ENCODE results near the gene MMADHC. TPM values are rescaled to one million over a fixed set of nuclear protein-coding genes. Genes with fewer than 3 reads are reported as not detected.

The MMADHC gene
- total RNA-seq, 2 experiments from 2014 or later = 142 to 143 TPM

DNA sequence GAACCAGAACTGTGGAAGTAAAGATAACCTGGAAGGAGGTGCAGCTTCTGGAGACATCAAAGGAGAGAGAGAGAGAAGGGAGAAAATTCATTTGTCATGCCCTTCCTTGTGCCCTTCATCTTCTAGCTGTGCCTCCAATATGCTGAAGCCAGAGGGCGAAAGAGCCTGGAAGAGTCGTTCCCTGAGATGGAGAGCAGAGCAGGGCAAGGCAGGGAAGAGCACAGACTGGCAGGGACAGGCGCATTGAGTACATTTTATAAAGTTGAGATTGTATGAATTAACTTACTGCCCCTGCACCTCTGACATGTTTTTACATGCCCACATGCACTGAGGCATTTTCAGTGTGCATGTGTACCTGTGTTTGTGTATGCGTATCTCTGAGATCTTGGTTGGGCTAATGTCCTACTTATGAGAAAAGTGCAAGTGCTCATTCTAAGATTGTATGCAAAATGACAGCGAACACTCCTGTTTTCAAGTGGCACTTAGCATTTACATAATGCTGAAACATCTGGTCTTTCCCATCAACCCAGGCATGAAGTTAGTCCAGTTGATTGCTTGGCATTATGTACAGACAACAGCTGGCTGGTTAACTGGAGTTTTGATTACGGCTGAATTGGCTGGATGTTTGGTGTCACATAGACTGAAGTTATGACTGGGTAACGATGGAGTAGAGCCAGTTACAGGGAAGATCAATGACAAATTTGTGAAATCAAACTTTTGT, 23.7 kb upstream of the MMADHC start:
- intact Hi-C loops (cut with micrococcal nuclease) = no loop called here
- DNase-seq = no peak
- Mint-ChIP-seq H3K4me1 (ENCODE audit: low read depth) (no peaks in the 10 kb centered on the region), H3K27ac (no peak overlapping the region), H3K36me3 (ENCODE audit: low read depth) (peaks cover 2% of the 10 kb centered on the region), H3K27me3 (ENCODE audit: low read depth) (no peaks in the 10 kb centered on the region), H3K4me3 (no peak overlapping the region), H3K9me3 (peaks cover 1% of the 10 kb centered on the region)
- CTCF ChIA-PET = no interaction called here

GRCh38 chr2:149606251-149606811, 18.8 kb upstream of the MMADHC start:
- Mint-ChIP-seq H3K36me3 (ENCODE audit: low read depth) (peaks cover 2% of the 10 kb centered on the region), H3K9me3 (peaks cover 1% of the 10 kb centered on the region), H3K4me3 (no peak overlapping the region), H3K27me3 (ENCODE audit: low read depth) (no peaks in the 10 kb centered on the region), H3K4me1 (ENCODE audit: low read depth) (peaks cover 7% of the 10 kb centered on the region), H3K27ac (no peak overlapping the region)
- intact Hi-C loops (cut with micrococcal nuclease) = no loop called here
- CTCF ChIA-PET = no interaction called here
- DNase-seq = no peak

- no peak overlapping the region for H3K4me3 Mint-ChIP-seq
- DNase-seq = no peak
- no peak overlapping the region for H3K27ac Mint-ChIP-seq
- H3K27me3 Mint-ChIP-seq (ENCODE audit: low read depth) = no peaks in the 10 kb centered on the region
- peaks cover 3% of the 10 kb centered on the region for H3K9me3 Mint-ChIP-seq
- peaks cover 2% of the 10 kb centered on the region for H3K36me3 Mint-ChIP-seq (ENCODE audit: low read depth)
- peaks cover 9% of the 10 kb centered on the region for H3K4me1 Mint-ChIP-seq (ENCODE audit: low read depth)
- intact Hi-C loops (cut with micrococcal nuclease) = no loop called here
- CTCF ChIA-PET = no interaction called here
Measured at GRCh38 chr2:149603248-149603647, 15.7 kb upstream of the MMADHC start.

DNA sequence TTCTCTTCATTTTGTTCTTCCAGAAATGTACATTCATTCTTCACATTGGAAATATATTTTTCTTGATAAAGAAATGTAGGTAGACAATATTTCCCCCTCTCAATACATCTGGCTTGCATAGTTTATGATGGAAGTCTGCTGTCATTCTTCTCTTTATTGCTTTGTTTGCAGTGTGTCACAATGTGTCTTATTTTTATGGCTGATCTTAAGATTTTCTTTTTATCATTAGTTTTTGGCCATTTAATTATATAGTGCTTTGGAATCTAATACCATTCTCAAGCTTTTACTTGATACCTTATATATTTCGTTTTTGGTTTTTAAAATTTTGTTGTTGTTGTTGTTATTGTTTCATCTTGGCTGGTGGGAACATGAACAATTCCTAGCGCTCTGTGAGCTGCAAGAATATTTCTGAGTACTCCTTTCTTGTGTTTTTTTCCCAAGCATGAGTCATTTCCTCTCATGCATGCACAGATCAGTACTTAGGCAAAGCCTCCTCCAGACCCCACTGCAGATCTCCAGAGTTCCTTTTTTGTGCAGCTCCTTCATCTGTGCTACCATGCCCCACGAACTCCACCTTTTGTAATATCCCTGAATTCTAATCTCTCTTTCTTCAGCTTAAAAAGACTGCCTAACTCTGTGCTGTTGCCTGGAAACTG, 13.7 kb upstream of the MMADHC start:
- Mint-ChIP-seq H3K4me1 (ENCODE audit: low read depth) (peaks cover 17% of the 10 kb centered on the region), H3K9me3 (peaks cover 3% of the 10 kb centered on the region), H3K4me3 (no peak overlapping the region), H3K27ac (no peak overlapping the region), H3K27me3 (ENCODE audit: low read depth) (no peaks in the 10 kb centered on the region), H3K36me3 (ENCODE audit: low read depth) (no peaks in the 10 kb centered on the region)
- DNase-seq = no peak
- intact Hi-C loops (cut with micrococcal nuclease) = no loop called here
- CTCF ChIA-PET = interaction anchor here (0.7 kb wide), 1 partner anchor 1812 kb away, joined by 3 read pairs; no protein-coding TSS in a partner anchor

DNA sequence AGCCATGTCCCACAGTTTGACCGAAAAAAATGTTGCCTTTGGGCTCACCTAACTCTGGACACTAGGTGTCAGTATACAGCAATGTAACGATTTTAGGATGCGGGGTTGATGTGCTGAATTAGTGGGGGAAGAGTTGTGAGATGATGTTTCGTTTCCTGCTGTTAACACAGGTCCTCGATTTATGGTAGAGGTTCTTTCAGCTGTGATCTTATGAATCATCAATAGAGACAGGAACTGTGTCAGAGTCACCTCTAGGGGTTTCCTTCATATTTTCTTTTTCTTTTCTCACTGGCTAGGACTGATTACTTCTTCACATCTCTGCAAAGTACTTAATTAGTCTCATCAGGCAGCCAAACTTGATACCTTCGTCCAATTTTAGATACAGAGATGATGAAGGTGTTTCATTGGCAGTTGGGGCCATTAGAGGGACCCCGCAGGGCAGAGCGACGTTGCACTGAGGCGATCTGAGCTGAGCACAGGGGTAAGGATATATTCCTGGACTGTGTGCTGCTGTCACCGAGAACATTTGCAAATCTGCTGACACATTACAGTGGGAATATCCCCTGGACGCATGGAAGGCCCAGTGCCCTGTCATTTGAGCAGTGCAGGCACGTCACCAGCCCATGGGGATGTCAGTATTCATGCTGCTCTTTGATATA, 10.2 kb upstream of the MMADHC start:
- peaks cover 3% of the 10 kb centered on the region for H3K9me3 Mint-ChIP-seq
- no peak overlapping the region for H3K27ac Mint-ChIP-seq
- H3K4me1 Mint-ChIP-seq (ENCODE audit: low read depth) = peaks cover 17% of the 10 kb centered on the region
- intact Hi-C loops (cut with micrococcal nuclease) = loop anchor here (1.0 to 10.0 kb wide), 7 partner anchors 118 to 1840 kb away; partner anchors contain the start of gene RND3
- peaks cover 2% of the 10 kb centered on the region for H3K27me3 Mint-ChIP-seq (ENCODE audit: low read depth)
- H3K36me3 Mint-ChIP-seq (ENCODE audit: low read depth) = no peaks in the 10 kb centered on the region
- no peak overlapping the region for H3K4me3 Mint-ChIP-seq
- CTCF ChIA-PET = interaction anchor here (0.7 to 1.7 kb wide), 9 partner anchors 9 to 1641 kb away, joined by 3 to 6 read pairs (median 4); no protein-coding TSS in a partner anchor
- DNase-seq = peak; percentile 67

DNA sequence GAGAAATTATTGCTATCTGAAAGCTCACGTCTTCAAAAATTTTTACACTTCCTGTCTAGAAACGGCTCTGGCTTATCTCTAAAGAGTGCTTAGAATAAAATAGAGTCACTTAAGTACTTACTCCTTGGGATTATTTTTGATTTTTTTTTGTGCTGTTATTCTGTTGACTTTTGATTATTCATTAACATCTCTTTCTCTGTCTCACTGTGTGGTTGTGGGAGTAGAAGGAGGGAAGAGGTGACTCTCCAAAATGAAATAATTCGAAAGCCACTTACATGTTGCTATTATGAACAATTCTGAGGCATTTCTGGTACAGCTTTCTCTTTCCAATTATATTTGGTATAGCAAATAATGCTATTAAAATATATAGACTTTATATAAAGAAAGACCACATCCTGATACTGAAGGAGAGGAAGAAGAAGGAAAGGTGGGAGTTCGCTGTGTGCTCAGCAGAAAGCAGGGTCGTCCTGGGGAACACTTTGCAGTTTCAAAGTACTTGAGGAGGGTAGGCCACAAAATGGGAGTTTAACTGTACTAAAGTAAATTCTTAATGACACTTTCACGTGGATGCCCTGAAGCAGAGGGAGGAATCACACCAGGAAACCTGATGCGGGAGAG, 9.6 kb upstream of the MMADHC start:
- peaks cover 2% of the 10 kb centered on the region for H3K27me3 Mint-ChIP-seq (ENCODE audit: low read depth)
- CTCF ChIA-PET = interaction anchor here (0.8 to 1.7 kb wide), 5 partner anchors 10 to 1642 kb away, joined by 3 to 6 read pairs (median 4); no protein-coding TSS in a partner anchor
- intact Hi-C loops (cut with micrococcal nuclease) = loop anchor here (1.0 to 10.0 kb wide), 7 partner anchors 118 to 1840 kb away; partner anchors contain the start of gene RND3
- H3K4me3 Mint-ChIP-seq = no peak overlapping the region
- DNase-seq = no peak
- peaks cover 17% of the 10 kb centered on the region for H3K4me1 Mint-ChIP-seq (ENCODE audit: low read depth)
- no peak overlapping the region for H3K27ac Mint-ChIP-seq
- no peaks in the 10 kb centered on the region for H3K36me3 Mint-ChIP-seq (ENCODE audit: low read depth)
- peaks cover 3% of the 10 kb centered on the region for H3K9me3 Mint-ChIP-seq

DNA sequence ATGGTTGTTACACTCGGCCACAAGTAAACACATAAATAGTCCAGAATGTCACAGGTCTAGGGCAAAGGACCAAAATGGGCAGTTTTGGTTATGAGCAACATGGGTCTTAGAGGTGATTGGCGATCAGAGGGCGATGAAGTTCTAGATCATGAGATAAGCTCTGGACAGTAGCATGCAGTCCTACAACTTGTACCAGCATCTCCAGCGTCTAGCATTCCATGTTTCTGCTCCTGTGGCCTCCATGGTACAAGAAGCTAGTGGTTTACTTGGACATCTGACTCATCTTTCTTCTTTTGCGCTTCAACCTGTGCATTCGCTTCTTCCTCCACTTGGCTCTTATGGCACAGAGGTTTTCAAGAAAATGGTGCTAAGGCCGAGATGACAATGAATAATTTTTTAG, 8.9 kb upstream of the MMADHC start:
- DNase-seq = no peak
- intact Hi-C loops (cut with micrococcal nuclease) = loop anchor here (5.0 to 10.0 kb wide), 2 partner anchors 428 to 1841 kb away; no protein-coding TSS in a partner anchor
- CTCF ChIA-PET = interaction anchor here (0.9 to 1.8 kb wide), 4 partner anchors 9 to 1643 kb away, joined by 3 to 6 read pairs (median 5); no protein-coding TSS in a partner anchor
- H3K36me3 Mint-ChIP-seq (ENCODE audit: low read depth) = no peaks in the 10 kb centered on the region
- H3K4me3 Mint-ChIP-seq = no peak overlapping the region
- H3K4me1 Mint-ChIP-seq (ENCODE audit: low read depth) = peaks cover 12% of the 10 kb centered on the region
- peaks cover 5% of the 10 kb centered on the region for H3K27me3 Mint-ChIP-seq (ENCODE audit: low read depth)
- no peak overlapping the region for H3K27ac Mint-ChIP-seq
- H3K9me3 Mint-ChIP-seq = peaks cover 3% of the 10 kb centered on the region

DNA sequence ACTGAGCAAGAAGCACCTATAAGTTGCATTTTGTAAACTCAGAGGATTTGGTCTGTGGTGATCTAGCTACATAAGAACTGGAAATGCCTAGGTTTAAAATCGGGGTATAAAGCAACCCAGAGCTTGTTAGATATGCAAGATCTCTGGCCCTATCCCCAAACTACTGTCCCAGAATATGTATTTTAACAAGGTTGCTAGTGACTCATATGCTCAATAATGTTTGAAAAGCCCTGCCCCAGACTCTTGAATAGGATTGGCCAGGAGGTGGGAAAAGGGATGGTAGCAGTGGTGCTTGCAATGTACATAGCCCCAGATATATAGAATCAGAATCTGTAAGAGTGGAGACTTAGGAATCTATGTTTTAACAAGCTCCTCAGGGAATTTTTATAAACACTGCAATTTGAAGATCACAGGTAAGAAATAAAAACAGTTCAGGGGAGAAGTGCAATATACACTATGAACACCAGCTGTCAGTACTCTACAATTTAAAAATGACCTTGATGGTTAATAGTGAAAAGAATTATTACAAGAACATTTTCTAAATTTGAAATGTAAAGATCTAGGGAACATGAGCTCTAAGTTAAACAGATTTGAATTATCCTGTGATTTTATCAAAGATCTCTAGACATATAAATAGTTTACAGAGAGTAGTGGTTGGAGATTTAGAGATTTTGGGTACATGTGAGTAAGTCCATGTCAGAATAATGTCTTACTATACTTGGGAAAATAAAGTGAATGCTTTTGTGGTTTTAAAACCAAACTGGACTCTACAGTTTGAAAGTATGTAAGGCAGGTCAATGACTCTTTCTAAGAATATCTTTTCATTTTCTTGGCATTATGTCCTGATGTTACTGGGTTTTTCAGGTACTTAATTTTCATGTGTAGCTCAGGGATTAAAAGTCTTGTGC, 7.7 kb upstream of the MMADHC start:
- H3K27me3 Mint-ChIP-seq (ENCODE audit: low read depth) = peaks cover 8% of the 10 kb centered on the region
- intact Hi-C loops (cut with micrococcal nuclease) = loop anchor here (5.0 to 10.0 kb wide), 2 partner anchors 429 to 1842 kb away; no protein-coding TSS in a partner anchor
- no peak overlapping the region for H3K27ac Mint-ChIP-seq
- H3K9me3 Mint-ChIP-seq = no peaks in the 10 kb centered on the region
- no peaks in the 10 kb centered on the region for H3K36me3 Mint-ChIP-seq (ENCODE audit: low read depth)
- no peak for DNase-seq
- CTCF ChIA-PET = interaction anchor here (1.8 kb wide), 1 partner anchor 1644 kb away, joined by 6 read pairs; no protein-coding TSS in a partner anchor
- peaks cover 8% of the 10 kb centered on the region for H3K4me1 Mint-ChIP-seq (ENCODE audit: low read depth)
- H3K4me3 Mint-ChIP-seq = no peak overlapping the region

DNA sequence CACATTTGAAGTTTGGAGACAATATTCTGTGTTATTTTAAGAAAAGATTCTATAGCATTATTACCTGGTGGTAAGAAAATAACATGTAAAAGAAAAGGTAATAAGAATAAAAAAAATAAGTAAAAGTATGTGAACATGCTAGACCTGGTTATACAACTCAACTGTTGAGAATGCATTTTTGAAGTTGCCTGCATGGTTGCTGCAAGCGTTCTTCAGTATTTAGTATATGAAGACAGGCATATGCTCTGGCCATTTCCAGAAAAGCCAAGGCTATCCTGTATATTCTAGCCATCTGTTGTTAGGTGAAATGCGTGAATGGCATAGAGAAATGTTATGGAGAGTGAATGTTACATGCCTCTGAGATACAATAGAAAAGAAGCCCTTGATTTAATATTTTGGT, 6.8 kb upstream of the MMADHC start:
- DNase-seq = no peak
- Mint-ChIP-seq H3K27ac (no peak overlapping the region), H3K36me3 (ENCODE audit: low read depth) (no peaks in the 10 kb centered on the region), H3K4me1 (ENCODE audit: low read depth) (peaks cover 8% of the 10 kb centered on the region), H3K4me3 (no peak overlapping the region), H3K27me3 (ENCODE audit: low read depth) (peaks cover 11% of the 10 kb centered on the region), H3K9me3 (no peaks in the 10 kb centered on the region)
- intact Hi-C loops (cut with micrococcal nuclease) = loop anchor here (10.0 kb wide), 1 partner anchor 430 kb away; no protein-coding TSS in a partner anchor
- CTCF ChIA-PET = interaction anchor here (0.6 to 1.8 kb wide), 3 partner anchors 474 to 1702 kb away, joined by 3 to 6 read pairs (median 3); no protein-coding TSS in a partner anchor

GRCh38 chr2:149587950-149588487, 444 bp upstream of the MMADHC start:
- intact Hi-C loops (cut with micrococcal nuclease) = loop anchor here (1.0 to 10.0 kb wide), 8 partner anchors 713 to 1963 kb away; partner anchors contain the start of genes ACVR2A, KIF5C, MBD5 and RBM43
- no peak for DNase-seq
- Mint-ChIP-seq H3K27ac (peak overlapping the region; percentile 98), H3K36me3 (ENCODE audit: low read depth) (peaks cover 19% of the 10 kb centered on the region), H3K27me3 (ENCODE audit: low read depth) (peaks cover 11% of the 10 kb centered on the region), H3K9me3 (no peaks in the 10 kb centered on the region), H3K4me3 (peak overlapping the region; percentile 96), H3K4me1 (ENCODE audit: low read depth) (peaks cover 25% of the 10 kb centered on the region)
- CTCF ChIA-PET = no interaction called here

All from activated naive CD4-positive, alpha-beta T cell treated with anti-CD3 and anti-CD28 coated beads for 36 hours (primary cell).